IPS DF 6.9 (cell line): ENCODE results near the gene TFF1.

Experiments
- DNase-seq: peaks from one replicate; pipeline ENCODE4 v3.0.0-alpha.2; 2013; ENCODE audit warnings: low read depth, low spot score
- H3K27ac ChIP-seq: one replicate; pipeline ENCODE4 v1.5.1; 2013; ENCODE audit warnings: low read length, control low read depth
- H3K27me3 ChIP-seq: 2 replicates; pipeline ENCODE4 v1.6.1; 2013; ENCODE audit warnings: mild to moderate bottlenecking, low read length; ENCODE audit not compliant: control insufficient read depth, insufficient read depth
- H3K36me3 ChIP-seq: 2 replicates; pipeline ENCODE4 v1.6.1; 2013; ENCODE audit warnings: low read length; ENCODE audit not compliant: control insufficient read depth, insufficient read depth
- H3K4me1 ChIP-seq: 2 replicates; pipeline ENCODE4 v1.6.1; 2013; ENCODE audit warnings: low read length; ENCODE audit not compliant: control insufficient read depth, insufficient read depth
- H3K4me3 ChIP-seq: 2 replicates; pipeline ENCODE4 v1.5.1; 2013; ENCODE audit warnings: mild to moderate bottlenecking, low read length
- H3K9me3 ChIP-seq: 2 replicates; pipeline ENCODE4 v1.6.1; 2013; ENCODE audit warnings: low read length, inconsistent platforms; ENCODE audit not compliant: control insufficient read depth, insufficient read depth
- WGBS: extraction: QIAGEN DNeasy Blood & Tissue Kit; methylation state at CpG from one replicate; pipeline ENCODE4 v1.1.7; 2013; ENCODE audit warnings: mixed read lengths, missing lambda C conversion rate; ENCODE audit not compliant: insufficient read length, insufficient coverage; 5-methylcytosine and 5-hydroxymethylcytosine counted together

The TFF1 gene

DNA sequence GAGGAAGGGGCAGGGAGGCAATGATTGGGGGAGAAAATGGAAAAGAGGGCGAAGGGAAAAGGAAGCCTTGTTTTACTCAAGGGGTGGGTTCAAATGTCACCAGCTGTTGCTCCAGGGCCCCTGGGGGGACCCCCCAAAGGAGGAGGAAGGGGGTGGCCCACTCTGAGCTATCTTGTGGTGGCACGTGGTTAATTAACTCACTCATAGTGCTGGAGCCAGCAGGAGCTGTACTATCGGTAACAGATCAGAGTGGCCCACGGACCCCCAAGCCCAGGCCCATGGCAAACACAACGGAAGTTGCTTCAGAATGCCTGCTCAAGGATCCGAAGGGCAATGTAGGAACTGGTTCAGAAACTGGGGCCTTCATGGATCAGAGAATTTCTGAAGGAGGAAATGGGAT, 22.8 kb downstream of the TFF1 start:
- H3K36me3 ChIP-seq = no peaks in the 10 kb centered on the region
- WGBS = no CpG with 5 or more reads among the region's 6 CpGs
- DNase-seq = no peak

DNA sequence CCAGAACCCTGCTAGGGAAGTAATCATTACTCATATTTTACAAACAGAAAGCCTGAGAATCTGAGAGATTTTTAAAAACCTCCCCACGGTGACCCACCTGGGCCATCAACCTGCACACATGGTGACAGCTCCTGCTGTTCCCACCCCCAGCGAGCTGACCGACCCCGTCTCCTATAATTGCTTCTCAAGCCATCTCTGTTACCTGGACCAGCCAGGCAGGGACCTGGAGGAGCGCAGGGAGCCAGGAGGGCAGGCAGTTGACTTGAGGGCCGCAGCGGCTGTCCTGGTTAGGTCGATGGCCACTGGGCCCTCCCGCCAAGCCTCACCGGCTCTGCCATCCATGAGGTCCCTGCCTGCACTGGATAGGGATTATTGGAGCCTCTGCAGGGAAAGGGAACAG, 23.2 kb downstream of the TFF1 start:
- Histone ChIP-seq H3K4me3 (no peak overlapping the region), H3K36me3 (no peaks in the 10 kb centered on the region), H3K27ac (no peak overlapping the region), H3K9me3 (no peaks in the 10 kb centered on the region), H3K4me1 (peaks cover 2% of the 10 kb centered on the region; the same call in 1 of the 2 replicates), H3K27me3 (no peaks in the 10 kb centered on the region)
- DNase-seq = no peak
- WGBS = no CpG with 5 or more reads among the region's 10 CpGs

More for the DNA sequence above, 22.8 kb downstream of the TFF1 start:
- Histone ChIP-seq H3K4me3 (no peak overlapping the region), H3K4me1 (peaks cover 2% of the 10 kb centered on the region; the same call in 1 of the 2 replicates), H3K9me3 (no peaks in the 10 kb centered on the region), H3K27me3 (no peaks in the 10 kb centered on the region), H3K27ac (no peak overlapping the region)

DNA sequence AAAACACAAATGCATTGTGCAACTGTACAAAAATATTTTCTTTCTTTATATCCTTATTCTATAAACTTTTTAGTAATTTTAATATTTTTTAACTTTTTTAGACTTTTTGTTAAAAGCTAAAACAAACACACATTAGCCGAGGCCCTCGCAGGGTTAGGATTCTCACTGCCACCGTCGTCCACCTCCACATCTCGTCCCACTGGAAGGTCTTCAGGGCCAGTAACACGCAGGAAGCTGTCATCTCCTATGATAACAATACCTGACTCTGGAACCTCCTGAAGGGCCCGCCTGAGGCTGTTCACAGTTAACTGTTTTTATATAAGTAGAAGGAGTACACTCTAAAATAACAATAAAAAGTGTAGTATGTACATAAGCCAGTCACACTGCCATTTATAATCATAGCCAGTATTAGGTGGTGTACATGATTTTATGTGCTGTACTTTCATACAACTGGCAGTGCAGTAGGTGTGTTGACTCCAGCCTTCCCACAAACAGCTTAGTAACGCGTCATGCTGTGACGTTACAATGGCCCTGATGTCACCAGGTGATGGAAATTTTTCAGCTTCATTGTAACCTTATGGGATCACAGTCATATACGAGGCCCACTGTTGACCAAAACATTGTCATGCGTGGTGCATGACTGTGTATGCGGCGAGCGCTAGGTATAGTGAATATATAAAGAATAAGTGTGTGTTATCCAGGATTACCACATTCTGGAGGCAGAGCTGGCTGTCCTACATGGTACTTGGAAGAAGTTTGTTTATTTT, 24.4 kb downstream of the TFF1 start:
- Histone ChIP-seq H3K9me3 (no peaks in the 10 kb centered on the region), H3K4me3 (no peak overlapping the region), H3K36me3 (no peaks in the 10 kb centered on the region), H3K27me3 (no peaks in the 10 kb centered on the region), H3K4me1 (peaks cover 2% of the 10 kb centered on the region; the same call in 1 of the 2 replicates), H3K27ac (no peak overlapping the region)
- WGBS = no CpG with 5 or more reads among the region's 15 CpGs
- DNase-seq = no peak

DNA sequence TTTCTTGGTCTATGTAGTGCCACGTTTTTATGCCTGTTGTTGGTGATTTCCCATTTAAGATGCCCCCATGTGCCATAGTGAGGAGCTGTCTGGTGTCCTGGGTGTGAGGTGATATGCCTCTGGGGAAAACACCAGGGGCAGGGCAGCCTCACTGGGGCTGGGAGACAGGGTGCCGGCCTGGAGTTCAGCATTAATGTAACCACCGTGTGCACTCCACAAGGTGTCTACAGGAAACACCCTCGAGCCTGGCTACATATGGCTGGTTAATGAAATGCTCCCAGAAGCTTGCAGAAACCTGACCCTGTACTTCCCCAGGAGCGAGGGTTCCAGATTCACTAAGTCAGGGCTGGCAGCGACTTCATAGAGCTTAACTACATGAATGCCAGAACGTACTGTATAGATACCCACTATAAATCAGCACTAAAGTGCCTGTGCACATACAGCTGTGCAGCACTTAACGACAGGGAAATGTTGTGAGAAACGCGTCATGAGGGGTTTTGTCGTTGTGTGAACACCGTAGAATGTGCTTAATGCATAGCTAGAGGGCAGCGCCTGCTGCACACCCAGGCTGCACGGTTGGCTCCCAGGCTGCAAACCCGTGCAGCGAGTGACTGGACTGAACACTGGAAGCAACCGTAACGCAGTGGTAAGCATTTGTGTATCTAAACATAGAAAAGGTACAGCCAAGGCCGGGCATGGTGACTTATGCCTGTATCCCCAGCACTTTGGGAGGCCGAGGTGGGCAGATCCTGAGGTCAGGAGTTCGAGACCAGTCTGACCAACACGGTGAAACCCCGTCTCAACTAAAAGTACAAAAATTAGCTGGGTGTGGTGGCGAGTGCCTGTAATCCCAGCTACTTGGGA, 25.9 kb downstream of the TFF1 start:
- H3K36me3 ChIP-seq = no peaks in the 10 kb centered on the region
- no peaks in the 10 kb centered on the region for H3K27me3 ChIP-seq
- H3K4me1 ChIP-seq = peaks cover 2% of the 10 kb centered on the region; the same call in 1 of the 2 replicates
- no peak overlapping the region for H3K4me3 ChIP-seq
- DNase-seq = no peak
- H3K27ac ChIP-seq = no peak overlapping the region
- no CpG with 5 or more reads among the region's 24 CpGs for WGBS
- no peaks in the 10 kb centered on the region for H3K9me3 ChIP-seq

DNA sequence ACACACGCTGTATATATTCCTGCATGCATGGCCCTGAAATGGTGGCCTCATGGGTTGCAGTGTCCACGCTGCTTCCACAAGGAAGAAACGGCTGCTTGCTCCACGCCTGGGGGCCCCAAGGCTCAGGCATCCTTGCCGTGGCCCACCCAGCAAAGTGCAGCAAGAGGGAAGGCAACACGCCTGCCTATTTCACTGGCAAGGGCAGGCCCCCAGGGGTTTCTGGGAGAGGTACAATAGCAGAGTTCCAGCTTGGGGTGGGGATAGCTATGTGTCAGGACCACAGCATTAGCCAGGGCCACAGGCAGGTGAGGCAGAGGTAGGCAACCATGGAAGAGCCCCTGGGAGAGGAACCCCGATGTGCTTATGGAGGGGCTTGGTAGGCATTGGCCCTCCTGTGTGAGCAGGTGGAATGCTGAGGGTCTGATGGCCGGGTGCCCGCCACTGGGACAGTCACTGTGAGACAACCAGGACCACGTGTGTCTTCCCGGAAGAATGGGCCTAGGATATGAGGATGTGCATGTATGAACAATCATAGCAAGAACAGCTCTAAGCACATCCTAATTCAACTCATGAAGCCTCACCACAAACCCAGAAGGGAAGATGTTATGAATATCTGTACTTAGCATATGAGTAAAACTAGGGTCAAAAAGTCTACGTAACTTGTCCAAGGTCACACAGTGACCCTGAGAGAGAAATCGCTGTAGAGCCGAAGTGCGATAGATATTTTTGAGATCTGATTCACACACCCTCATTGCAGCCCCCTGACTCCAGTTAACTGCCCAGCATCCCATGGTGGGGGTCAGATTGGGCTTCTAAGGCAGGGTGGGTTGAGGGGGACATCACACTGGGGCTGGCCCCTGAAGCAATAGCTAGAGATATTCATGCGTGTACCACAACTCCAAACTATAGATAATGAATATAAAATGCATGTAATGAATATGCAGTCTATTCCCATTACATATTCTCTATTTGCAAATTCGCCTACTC, 27.3 kb downstream of the TFF1 start:
- Histone ChIP-seq H3K27me3 (no peaks in the 10 kb centered on the region), H3K9me3 (no peaks in the 10 kb centered on the region), H3K4me1 (peaks cover 2% of the 10 kb centered on the region; the same call in 1 of the 2 replicates), H3K4me3 (no peak overlapping the region), H3K27ac (no peak overlapping the region), H3K36me3 (no peaks in the 10 kb centered on the region)
- no CpG with 5 or more reads among the region's 17 CpGs for WGBS
- no peak for DNase-seq

DNA sequence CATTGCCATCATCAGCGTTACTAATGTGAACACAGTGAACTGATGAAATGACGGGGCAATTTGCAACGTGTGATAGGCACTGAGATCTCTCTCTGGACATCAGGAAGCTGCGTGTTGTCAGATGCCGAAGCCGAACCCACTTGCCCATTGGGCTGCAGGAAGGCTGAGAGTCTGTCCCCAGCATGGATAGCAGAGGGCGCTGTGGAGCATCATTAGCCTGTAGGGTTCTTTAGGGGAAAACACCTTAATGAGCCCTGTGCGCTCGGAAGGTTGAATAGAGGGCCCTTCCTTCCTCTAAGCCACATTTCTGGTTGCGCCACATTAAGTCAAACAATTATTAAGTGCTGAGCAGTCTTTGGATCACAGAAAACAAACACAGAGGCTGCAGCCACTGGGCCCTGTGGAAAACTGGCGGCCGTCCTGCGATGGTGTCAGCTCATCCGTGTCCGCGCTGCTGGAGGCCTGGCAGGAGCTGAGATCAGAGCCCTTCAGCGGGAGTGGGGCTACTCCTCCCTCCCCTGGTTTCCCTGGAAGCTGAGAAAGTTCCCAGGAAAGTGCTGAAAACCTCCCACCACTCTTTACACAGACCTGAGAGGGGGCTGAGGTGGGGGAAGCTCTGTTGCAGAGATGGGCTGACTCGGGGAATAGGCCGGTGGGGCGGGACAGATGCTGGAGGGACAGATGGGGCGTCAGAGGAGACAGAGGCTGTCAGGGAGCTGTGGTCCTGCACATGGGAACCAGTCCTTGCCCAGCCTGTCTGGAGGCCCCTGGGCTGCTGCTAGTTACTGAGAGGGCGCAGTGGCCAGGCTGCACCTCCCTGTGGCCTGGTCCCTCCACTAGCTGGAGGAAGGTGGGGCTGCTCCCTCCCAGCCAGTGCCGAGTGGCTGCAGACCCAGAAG, 28.3 kb downstream of the TFF1 start:
- Histone ChIP-seq H3K27me3 (no peaks in the 10 kb centered on the region), H3K4me3 (no peak overlapping the region), H3K36me3 (no peaks in the 10 kb centered on the region), H3K27ac (no peak overlapping the region), H3K4me1 (peaks cover 2% of the 10 kb centered on the region; the same call in 1 of the 2 replicates), H3K9me3 (no peaks in the 10 kb centered on the region)
- peak; percentile 87 for DNase-seq
- no CpG with 5 or more reads among the region's 23 CpGs for WGBS

DNA sequence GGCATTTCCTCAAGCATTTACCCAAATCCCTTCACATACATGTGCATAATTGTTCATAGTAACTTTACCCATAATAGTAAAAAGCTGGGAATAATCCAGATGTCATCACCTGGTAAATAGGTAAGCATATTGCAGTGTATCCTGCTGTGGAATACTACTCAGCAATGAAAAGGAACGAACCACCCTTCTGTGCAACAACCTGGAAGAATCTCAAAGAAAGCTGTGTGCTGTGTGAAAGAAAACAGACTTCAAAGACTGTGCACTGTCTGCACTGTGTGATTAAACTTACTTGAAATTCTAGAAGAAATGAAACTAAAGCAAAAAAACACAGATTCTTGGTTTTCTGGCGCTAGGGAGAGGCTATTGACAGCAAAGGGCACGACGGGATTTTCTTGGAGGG, 29.1 kb downstream of the TFF1 start:
- H3K27ac ChIP-seq = no peak overlapping the region

DNA sequence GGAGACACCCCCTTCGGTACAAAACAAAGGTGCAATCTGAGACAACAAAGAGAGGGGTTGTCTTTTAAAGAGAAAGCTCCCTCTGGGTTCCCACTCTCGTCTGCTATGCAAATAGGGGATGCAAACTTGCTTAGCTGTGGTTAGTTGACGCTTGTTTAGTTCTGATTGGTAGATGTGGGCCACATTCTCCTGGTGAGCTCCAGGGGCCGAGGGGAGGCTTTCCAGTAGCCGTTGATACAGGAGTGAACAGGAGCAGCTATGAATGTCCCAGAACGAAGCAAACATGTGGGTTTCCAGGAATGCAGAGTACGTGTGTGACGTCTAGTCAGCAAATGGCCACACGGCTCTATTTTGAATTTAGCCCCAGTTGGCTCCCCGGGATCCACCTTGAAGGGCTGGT, 30.3 kb downstream of the TFF1 start:
- H3K9me3 ChIP-seq = no peaks in the 10 kb centered on the region; the same call in 1 of the 2 replicates
- WGBS = no CpG with 5 or more reads among the region's 10 CpGs
- peak; percentile 70 for DNase-seq
- no peak overlapping the region for H3K4me3 ChIP-seq
- no peak overlapping the region for H3K27ac ChIP-seq
- H3K27me3 ChIP-seq = no peaks in the 10 kb centered on the region
- no peaks in the 10 kb centered on the region for H3K36me3 ChIP-seq
- H3K4me1 ChIP-seq = no peaks in the 10 kb centered on the region

More for the DNA sequence above, 29.1 kb downstream of the TFF1 start:
- Histone ChIP-seq H3K27me3 (no peaks in the 10 kb centered on the region), H3K4me3 (no peak overlapping the region), H3K36me3 (no peaks in the 10 kb centered on the region), H3K9me3 (no peaks in the 10 kb centered on the region), H3K4me1 (peaks cover 2% of the 10 kb centered on the region; the same call in 1 of the 2 replicates)
- no CpG with 5 or more reads among the region's 4 CpGs for WGBS
- no peak for DNase-seq

DNA sequence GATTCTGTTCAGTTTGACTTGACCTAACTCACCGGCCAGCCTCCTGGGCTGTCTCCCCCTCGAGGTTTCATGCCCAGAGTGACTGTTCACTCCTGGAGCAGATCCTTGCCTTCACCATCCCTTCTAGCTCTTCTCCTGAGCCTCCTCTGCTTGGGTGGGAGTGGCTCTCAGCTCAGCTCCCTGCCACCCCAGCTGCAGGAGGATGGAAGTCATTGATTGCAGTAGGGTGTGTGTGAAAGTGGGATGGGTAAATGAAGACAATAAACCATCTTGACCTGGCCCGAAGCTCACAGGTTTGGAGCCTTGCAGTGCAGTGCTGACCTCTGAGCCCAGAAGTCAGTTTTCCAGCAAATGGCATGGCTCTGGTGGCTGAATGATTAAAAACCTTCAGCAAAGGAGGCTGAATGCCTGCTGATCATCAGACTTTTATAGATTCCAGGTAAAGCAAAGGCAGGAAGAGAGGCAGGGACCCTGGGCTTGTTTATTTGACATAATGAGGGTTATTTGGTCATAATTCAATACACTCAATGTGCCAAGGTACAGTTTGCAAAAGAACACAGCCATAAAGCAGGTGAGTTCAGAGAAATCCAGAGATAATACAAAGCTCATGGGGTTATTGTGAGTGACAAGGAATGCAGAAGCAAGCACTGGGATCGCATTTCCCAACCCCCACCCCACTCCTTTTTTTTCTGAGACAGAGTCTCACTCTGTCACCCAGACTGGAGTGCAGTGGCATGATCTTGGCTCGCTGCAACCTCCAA, 33.6 kb downstream of the TFF1 start:
- WGBS = no CpG with 5 or more reads among the region's 5 CpGs
- Histone ChIP-seq H3K36me3 (no peaks in the 10 kb centered on the region), H3K9me3 (no peaks in the 10 kb centered on the region; the same call in none of the 2 replicates), H3K4me3 (no peak overlapping the region), H3K4me1 (no peaks in the 10 kb centered on the region), H3K27ac (no peak overlapping the region), H3K27me3 (no peaks in the 10 kb centered on the region)
- no peak for DNase-seq
